ENCODE data around the gene ADAM19. TPM values are rescaled to one million over a fixed set of nuclear protein-coding genes. Genes with fewer than 3 reads are reported as not detected.

The ADAM19 gene
- total RNA-seq, 2 experiments from 2014 or later: 24.2 to 103 TPM

DNA sequence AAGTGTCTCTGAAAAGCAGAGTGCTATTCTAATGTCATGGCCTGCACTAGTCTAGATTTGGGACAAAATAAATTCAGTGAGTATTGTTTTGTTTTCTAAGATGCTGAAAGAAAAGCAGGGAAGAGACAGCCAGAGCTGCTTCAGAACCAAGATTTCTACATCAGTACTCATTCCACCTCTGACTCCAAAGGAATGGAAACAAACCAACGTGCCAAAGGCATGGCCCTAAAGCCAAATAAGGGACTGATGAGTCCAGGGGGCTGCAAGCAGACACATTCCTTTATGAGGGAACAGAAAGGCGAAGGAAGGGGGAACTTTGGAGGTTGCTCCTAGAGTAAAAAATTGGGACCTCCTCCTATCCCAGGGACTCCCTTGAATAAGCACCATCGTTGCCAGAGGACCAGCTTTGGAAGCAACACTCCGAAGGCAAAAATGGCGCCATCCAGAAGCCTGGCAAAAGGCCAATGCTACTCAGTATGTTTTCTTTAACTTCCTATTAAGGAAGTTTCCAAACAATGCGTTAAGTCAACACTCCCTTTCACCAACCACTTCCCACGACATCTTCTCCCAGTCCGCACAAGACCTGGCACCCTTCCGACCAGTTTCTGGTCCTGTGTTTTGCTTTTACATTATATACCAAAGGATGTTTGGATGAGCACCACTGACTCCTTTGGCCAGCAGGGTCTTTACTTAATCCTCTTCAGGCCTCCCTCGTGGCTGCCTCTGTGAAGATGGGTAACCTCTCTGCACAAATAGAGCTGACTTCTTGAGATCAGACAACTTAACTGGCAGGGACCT is 31.6 kb downstream of the ADAM19 start:
- TF ChIP-seq EZH2phosphoT487 (IDR thresholded peaks at IDR 0.05; ENCODE audit: borderline replicate concordance, low read depth, low read length): no peak
- TF ChIP-seq, protein P1, sequence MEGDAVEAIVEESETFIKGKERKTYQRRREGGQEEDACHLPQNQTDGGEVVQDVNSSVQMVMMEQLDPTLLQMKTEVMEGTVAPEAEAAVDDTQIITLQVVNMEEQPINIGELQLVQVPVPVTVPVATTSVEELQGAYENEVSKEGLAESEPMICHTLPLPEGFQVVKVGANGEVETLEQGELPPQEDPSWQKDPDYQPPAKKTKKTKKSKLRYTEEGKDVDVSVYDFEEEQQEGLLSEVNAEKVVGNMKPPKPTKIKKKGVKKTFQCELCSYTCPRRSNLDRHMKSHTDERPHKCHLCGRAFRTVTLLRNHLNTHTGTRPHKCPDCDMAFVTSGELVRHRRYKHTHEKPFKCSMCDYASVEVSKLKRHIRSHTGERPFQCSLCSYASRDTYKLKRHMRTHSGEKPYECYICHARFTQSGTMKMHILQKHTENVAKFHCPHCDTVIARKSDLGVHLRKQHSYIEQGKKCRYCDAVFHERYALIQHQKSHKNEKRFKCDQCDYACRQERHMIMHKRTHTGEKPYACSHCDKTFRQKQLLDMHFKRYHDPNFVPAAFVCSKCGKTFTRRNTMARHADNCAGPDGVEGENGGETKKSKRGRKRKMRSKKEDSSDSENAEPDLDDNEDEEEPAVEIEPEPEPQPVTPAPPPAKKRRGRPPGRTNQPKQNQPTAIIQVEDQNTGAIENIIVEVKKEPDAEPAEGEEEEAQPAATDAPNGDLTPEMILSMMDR (conservative IDR thresholded peaks at IDR 0.05; ENCODE audit: low read length): no peak
- no peak overlapping the region for H2AFZ ChIP-seq (ENCODE audit: low read length)
- H4K20me1 ChIP-seq (ENCODE audit: insufficient read depth, low read length): no peaks in the 10 kb centered on the region
- H3K9me3 ChIP-seq (ENCODE audit: low read length): no peaks in the 10 kb centered on the region
- H3K4me2 ChIP-seq (ENCODE audit: low read length): no peak overlapping the region
- BruUV-seq (replicated peaks): no TSS peak
- no peak overlapping the region for H3K27ac ChIP-seq (ENCODE audit: low read depth, low read length, poor library complexity, severe bottlenecking)
- CTCF ChIA-PET (ENCODE audit: unreplicated experiment): interaction anchor here (0.6 kb wide), 1 partner anchor 190 kb away, joined by 3 read pairs; no protein-coding TSS in a partner anchor
- peaks cover 21% of the 10 kb centered on the region; the same call in 1 of the 2 replicates for H3K79me2 ChIP-seq (ENCODE audit: insufficient read depth, low read depth, low read length)
- no peak for DNase-seq (ENCODE audit: low spot score)
- H3K4me1 ChIP-seq (ENCODE audit: insufficient read depth, low read length, poor library complexity, severe bottlenecking): peaks cover 47% of the 10 kb centered on the region
- H3K4me3 ChIP-seq (ENCODE audit: low read depth, low read length, poor library complexity, severe bottlenecking): no peak overlapping the region
- POLR2A ChIA-PET: no interaction called here
- H3K9me2 ChIP-seq (ENCODE audit: insufficient read depth, low read length): no peaks in the 10 kb centered on the region
- intact Hi-C loops (cut with micrococcal nuclease; ENCODE audit: unreplicated experiment): no loop called here
- 0 out of 2 replicates have a peak, but pooled peaks cover 5% of the 10 kb centered on the region for H3K36me3 ChIP-seq (ENCODE audit: insufficient read depth, low read length)

DNA sequence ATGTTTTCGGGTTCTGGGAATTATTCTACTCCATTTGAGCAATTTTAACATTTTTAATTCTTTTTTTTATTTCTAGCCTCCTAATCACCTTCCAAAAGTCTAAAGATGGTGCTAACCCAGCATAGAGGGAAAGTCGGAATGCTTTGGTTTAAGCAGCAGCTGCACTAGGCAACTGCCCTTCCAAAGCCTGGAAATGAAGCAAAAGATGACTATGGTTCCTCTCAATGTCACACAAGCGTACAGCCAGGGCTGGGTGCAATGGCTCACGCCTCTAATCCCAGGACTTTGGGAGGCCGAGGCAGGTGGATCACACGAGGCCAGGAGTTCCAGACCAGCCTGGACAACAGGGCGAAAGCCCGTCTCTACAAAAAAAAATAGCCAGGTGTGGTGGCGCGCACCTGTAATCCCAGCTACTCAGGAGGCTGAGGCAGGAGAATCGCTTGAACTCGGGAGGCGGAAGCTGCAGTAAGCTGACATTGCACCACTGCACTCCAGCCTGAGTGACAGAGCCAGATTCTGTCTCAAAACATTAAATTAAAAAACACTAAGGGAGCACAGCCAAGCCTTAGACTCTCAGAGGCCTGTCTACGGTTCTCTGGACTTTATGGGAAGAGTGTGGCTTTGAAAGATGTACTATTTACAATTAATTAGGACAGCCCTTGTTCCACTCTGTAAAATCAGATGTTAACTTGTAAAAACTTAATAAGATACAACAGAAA is 33.1 kb downstream of the ADAM19 start:
- no peaks in the 10 kb centered on the region for H3K9me2 ChIP-seq (ENCODE audit: insufficient read depth, low read length)
- peak overlapping the region; percentile 59; the same call in 1 of the 2 replicates for H3K4me2 ChIP-seq (ENCODE audit: low read length)
- no peaks in the 10 kb centered on the region for H4K20me1 ChIP-seq (ENCODE audit: insufficient read depth, low read length)
- H2AFZ ChIP-seq (ENCODE audit: low read length): no peak overlapping the region
- H3K27ac ChIP-seq (ENCODE audit: low read depth, low read length, poor library complexity, severe bottlenecking): no peak overlapping the region
- no peak for DNase-seq (ENCODE audit: low spot score)
- peaks cover 37% of the 10 kb centered on the region for H3K4me1 ChIP-seq (ENCODE audit: insufficient read depth, low read length, poor library complexity, severe bottlenecking)
- intact Hi-C loops (cut with micrococcal nuclease; ENCODE audit: unreplicated experiment): no loop called here
- CTCF ChIA-PET (ENCODE audit: unreplicated experiment): no interaction called here
- H3K4me3 ChIP-seq (ENCODE audit: low read depth, low read length, poor library complexity, severe bottlenecking): no peak overlapping the region
- H3K9me3 ChIP-seq (ENCODE audit: low read length): no peaks in the 10 kb centered on the region
- BruUV-seq (replicated peaks): no TSS peak
- H3K36me3 ChIP-seq (ENCODE audit: insufficient read depth, low read length): peaks cover 6% of the 10 kb centered on the region
- H3K79me2 ChIP-seq (ENCODE audit: insufficient read depth, low read depth, low read length): peaks cover 22% of the 10 kb centered on the region; the same call in 1 of the 2 replicates
- TF ChIP-seq, protein P1 (conservative IDR thresholded peaks at IDR 0.05; ENCODE audit: low read length): no peak
- no peak for TF ChIP-seq EZH2phosphoT487 (IDR thresholded peaks at IDR 0.05; ENCODE audit: borderline replicate concordance, low read depth, low read length)
- POLR2A ChIA-PET: interaction anchor here (1.0 to 1.5 kb wide), 7 partner anchors 7 to 57 kb away, joined by 4 to 8 read pairs (median 4); no protein-coding TSS in a partner anchor
